Endothelial cell of umbilical vein (primary cell): ENCODE measurements around the gene RNF222. TPM values are rescaled to one million over a fixed set of nuclear protein-coding genes. Genes with fewer than 3 reads are reported as not detected.
A peak's percentile ranks its signal among the peaks of the same experiment; 100 is the strongest.

Source experiments
- BruUV-seq: library from RNA; stranded (reverse); fragments of 400-500 nt; replicated peaks from 2 replicates; lab custom pipeline; 2021; lab: Mats Ljungman, UMichigan
- CTCF ChIA-PET: fragments of 300-600, 350-600 bp; sonication (Branson Sonifier 250); formaldehyde crosslinking; loops from one replicate; lab custom pipeline; 2021; ENCODE audit warnings: antibody characterized with exemption, inconsistent platforms; lab: Charles Lee
- POLR2A ChIA-PET: fragments of 300-600, 350-600 bp; sonication (Branson Sonifier 250); formaldehyde crosslinking; loops from one replicate; lab custom pipeline; 2021; ENCODE audit warnings: antibody characterized with exemption, inconsistent platforms; lab: Charles Lee
- DNase-seq: peaks from one replicate; pipeline ENCODE4 v3.0.0-alpha.2; 2011; ENCODE audit warnings: low read depth, low spot score
- FAIRE-seq: peaks from 2 replicates; lab custom pipeline; 2011; peaks lifted over from hg19 to GRCh38; lab: Jason Lieb, UNC
- H2AFZ ChIP-seq: 2 replicates; pipeline ENCODE4 v1.6.0; 2012; ENCODE audit warnings: low read depth, low read length, control low read depth, inconsistent platforms
- H3K27ac ChIP-seq: 2 replicates; pipeline ENCODE4 v1.5.1; 2011; ENCODE audit warnings: low read depth, mild to moderate bottlenecking, control low read depth, low read length, moderate library complexity; ENCODE audit not compliant: insufficient read depth
- H3K27me3 ChIP-seq, 2 experiments: 2 replicates each; pipeline versions ENCODE4 v1.6.0 to v1.6.1; 2011; ENCODE audit warnings: low read length in 2 of 2, mixed read lengths in 1 of 2; ENCODE audit not compliant: control insufficient read depth in 2 of 2, insufficient read depth in 2 of 2
- H3K36me3 ChIP-seq, 2 experiments: 2 replicates in 1 of 2; 3 replicates in 1 of 2; pipeline ENCODE4 v1.5.1; 2011; ENCODE audit warnings: low read length in 2 of 2, mild to moderate bottlenecking in 1 of 2, moderate library complexity in 1 of 2; ENCODE audit not compliant: control insufficient read depth in 2 of 2, insufficient read depth in 2 of 2; ENCODE audit errors: extremely low read depth in 1 of 2
- H3K4me1 ChIP-seq: 3 replicates; pipeline ENCODE4 v1.5.1; 2011; ENCODE audit warnings: mild to moderate bottlenecking, low read length; ENCODE audit not compliant: control insufficient read depth, insufficient read depth; ENCODE audit errors: extremely low read depth
- H3K4me2 ChIP-seq: 2 replicates; pipeline ENCODE4 v1.6.1; 2011; ENCODE audit warnings: low read length, control low read depth, mixed read lengths; ENCODE audit not compliant: insufficient read depth
- H3K4me3 ChIP-seq, 3 experiments: fragments of 200-600 bp in 1 of 3; sonication (generic), shearing (Covaris generic) in 1 of 3; replicated peaks in 1 of 3; 2 replicates each; pipeline ENCODE4 v1.5.1; 2011 to 2016; ENCODE audit warnings: control low read depth in 3 of 3, low read length in 3 of 3, mild to moderate bottlenecking in 2 of 3, inconsistent platforms in 1 of 3, low read depth in 1 of 3, moderate library complexity in 1 of 3; ENCODE audit not compliant: insufficient read depth in 1 of 3
- H3K79me2 ChIP-seq: 2 replicates; pipeline ENCODE4 v1.6.0; 2012; ENCODE audit warnings: low read length, inconsistent platforms; ENCODE audit not compliant: control insufficient read depth, insufficient read depth
- H3K9ac ChIP-seq: replicated peaks from 2 replicates; pipeline ENCODE3; 2011; ENCODE audit warnings: low read length, control low read depth; ENCODE audit not compliant: insufficient read depth; ENCODE audit errors: extremely low read depth
- H3K9me1 ChIP-seq: replicated peaks from 3 replicates; pipeline ENCODE4 v1.6.0; 2011; ENCODE audit warnings: mild to moderate bottlenecking, low read length; ENCODE audit not compliant: control insufficient read depth, insufficient read depth; ENCODE audit errors: extremely low read depth
- H3K9me3 ChIP-seq: replicated peaks from 2 replicates; pipeline ENCODE4 v1.5.1; 2012; ENCODE audit warnings: low read length, inconsistent platforms; ENCODE audit not compliant: control insufficient read depth, insufficient read depth
- H4K20me1 ChIP-seq: replicated peaks from 2 replicates; pipeline ENCODE3; 2011; ENCODE audit warnings: mild to moderate bottlenecking, low read length; ENCODE audit not compliant: control insufficient read depth, insufficient read depth; ENCODE audit errors: extremely low read depth
- EZH2 ChIP-seq: IDR thresholded peaks from 2 replicates; pipeline ENCODE4 v1.6.1; 2012; ENCODE audit warnings: borderline replicate concordance, low read depth, mild to moderate bottlenecking, moderate library complexity, low read length, inconsistent platforms; ENCODE audit not compliant: severe bottlenecking
- FOS ChIP-seq: IDR thresholded peaks from 2 replicates; pipeline ENCODE4 v1.6.1; 2011; ENCODE audit warnings: mild to moderate bottlenecking, low read length, moderate library complexity, borderline replicate concordance; ENCODE audit not compliant: insufficient read depth
- GATA2 ChIP-seq: IDR thresholded peaks from 2 replicates; pipeline ENCODE4 v1.7.0; 2011; ENCODE audit warnings: low read depth, mild to moderate bottlenecking, moderate library complexity, mixed read lengths, low read length; ENCODE audit not compliant: insufficient read length, insufficient read depth
- JUN ChIP-seq: IDR thresholded peaks from 2 replicates; pipeline ENCODE4 v1.6.1; 2011; ENCODE audit warnings: borderline replicate concordance, low read depth; ENCODE audit not compliant: insufficient read length, insufficient read depth
- MYC ChIP-seq: IDR thresholded peaks from one replicate; pipeline ENCODE4 v1.6.1; 2011; ENCODE audit warnings: mild to moderate bottlenecking, low read depth, low read length
- POLR2A ChIP-seq: IDR thresholded peaks from 2 replicates; pipeline ENCODE4 v1.6.1; 2012; ENCODE audit warnings: low read depth, mild to moderate bottlenecking, control low read depth, low read length
- POLR2AphosphoS5 ChIP-seq: IDR thresholded peaks from 2 replicates; pipeline ENCODE4 v1.6.1; 2012; ENCODE audit warnings: low read depth, mild to moderate bottlenecking, control low read depth, low read length, moderate library complexity; ENCODE audit not compliant: insufficient read depth
- dilution Hi-C: fragments of 300-500 bp; cut with MboI; formaldehyde crosslinking; loops from one replicate; pipeline ENCODE4 v1.15.0; 2019; ENCODE audit warnings: low sequenced_read_pairs; ENCODE audit not compliant: extremely low pct_ligation_motif_present
- intact Hi-C: fragments of 100-400 bp; cut with micrococcal nuclease; formaldehyde crosslinking; loops from one replicate; pipeline ENCODE4 v1.10.0; 2022
- polyA plus RNA-seq, 4 experiments: library from polyadenylated mRNA; depleted of rRNA in 3 of 4; stranded (reverse) in 3 of 4; unstranded in 1 of 4; fragments of >200 nt; gene quantifications; 2 replicates each; pipeline versions ENCODE4 v1.2.1 to v1.2.3, GENCODE V29; 2011 to 2012; ENCODE audit warnings: missing spikeins in 1 of 4
- total RNA-seq: library from RNA; stranded (reverse); gene quantifications from 2 replicates; pipeline ENCODE4 v1.2.3, GENCODE V29; 2021
- TF ChIP-seq, protein P1 (sequence below), 2 donors: IDR thresholded peaks; 1 replicate in 1 of 2; 2 replicates in 1 of 2; pipeline ENCODE4 v1.5.1; 2011; ENCODE audit warnings: low read length in 2 of 2, mild to moderate bottlenecking in 2 of 2, moderate library complexity in 2 of 2, control low read depth in 1 of 2, inconsistent platforms in 1 of 2, low read depth in 1 of 2; ENCODE audit not compliant: insufficient read depth in 1 of 2; ENCODE audit errors: extremely low read depth in 1 of 2
- TF ChIP-seq, protein P2 (sequence below): IDR thresholded peaks from 2 replicates; pipeline ENCODE4 v1.6.1; 2011; ENCODE audit not compliant: insufficient read depth, insufficient read length

Gene RNF222
- total and polyA plus RNA-seq, 2 donors (not counting 3 experiments of a cell fraction or from before 2014, with no cell fraction given), result not detected

DNA sequence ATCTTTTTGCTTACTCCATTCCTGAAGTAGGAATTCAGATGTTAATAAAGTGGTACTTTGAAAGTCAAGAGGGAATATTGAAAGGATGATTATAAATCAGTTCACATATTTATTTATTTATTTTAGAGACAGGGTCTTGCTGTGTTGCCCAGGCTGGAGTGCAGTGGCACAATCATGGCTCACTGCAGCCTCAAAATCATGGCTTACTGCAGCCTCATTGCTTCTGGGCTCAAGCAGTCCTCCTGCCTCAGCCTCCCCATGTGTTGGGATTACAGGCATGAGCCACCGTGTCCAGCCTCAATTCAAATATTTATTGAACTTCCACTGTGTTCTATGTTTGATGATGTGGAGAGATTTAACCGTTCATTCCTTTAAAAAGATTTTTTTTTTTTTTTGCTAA lies 44.7 kb upstream of the RNF222 start:
- Histone ChIP-seq H2AFZ (no peak overlapping the region), H3K79me2 (peaks cover 77% of the 10 kb centered on the region), H3K4me2 (no peak overlapping the region), H4K20me1 (peaks cover 5% of the 10 kb centered on the region), H3K9me1 (no peaks in the 10 kb centered on the region), H3K27ac (no peak overlapping the region), H3K4me1 (peaks cover 46% of the 10 kb centered on the region), H3K27me3 (no peaks in the 10 kb centered on the region), H3K4me3 (no peak overlapping the region), H3K36me3 (peaks cover 2 to 17% of the 10 kb centered on the region in 2 experiments), H3K9ac (no peak overlapping the region), H3K9me3 (no peaks in the 10 kb centered on the region)
- intact Hi-C loops (no loop called here), dilution Hi-C loops (no loop called here)
- POLR2A ChIA-PET, result interaction anchor here (0.6 kb wide), 1 partner anchor 130 kb away, joined by 4 read pairs; no protein-coding TSS in a partner anchor
- no peak for DNase-seq
- CTCF ChIA-PET, result interaction anchor here (1.2 kb wide), 1 partner anchor 32 kb away, joined by 3 read pairs; no protein-coding TSS in a partner anchor
- TF ChIP-seq FOS (no peak), EZH2 (no peak)
- FAIRE-seq, result no peak
- no TSS peak for BruUV-seq

DNA sequence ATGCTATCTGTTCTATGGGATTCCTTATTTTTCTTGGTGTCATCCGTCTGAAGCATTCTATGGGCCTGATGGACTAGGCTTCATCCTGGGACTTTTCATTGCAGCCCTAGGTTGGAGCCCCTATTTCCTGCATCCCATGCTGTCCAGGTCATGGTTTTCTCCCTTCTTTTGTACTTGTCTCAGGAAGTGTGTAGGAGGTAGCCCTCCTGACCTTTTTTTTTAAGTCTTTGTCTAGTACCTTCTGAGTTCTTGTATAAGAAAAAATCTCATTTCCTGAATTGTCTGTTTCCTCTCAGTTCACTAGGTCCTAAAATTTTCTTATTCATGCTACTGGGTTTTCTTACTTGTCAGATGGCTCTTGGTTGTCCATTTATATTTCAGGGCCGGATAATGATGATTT lies 44.1 kb upstream of the RNF222 start:
- H3K4me3 ChIP-seq, result no peak overlapping the region
- no peak overlapping the region for H3K27ac ChIP-seq
- BruUV-seq, result no TSS peak
- no peak overlapping the region for H3K9ac ChIP-seq
- no peaks in the 10 kb centered on the region for H3K9me1 ChIP-seq
- H4K20me1 ChIP-seq, result peaks cover 5% of the 10 kb centered on the region
- FAIRE-seq, result no peak
- peaks cover 83% of the 10 kb centered on the region for H3K79me2 ChIP-seq
- intact Hi-C loops, result no loop called here
- H3K36me3 ChIP-seq, result peaks cover 2 to 14% of the 10 kb centered on the region in 2 experiments
- peak overlapping the region; percentile 23 for H3K4me2 ChIP-seq
- H3K27me3 ChIP-seq, result no peaks in the 10 kb centered on the region
- peak; percentile 24 for DNase-seq
- no peak overlapping the region for H2AFZ ChIP-seq
- dilution Hi-C loops, result no loop called here
- TF ChIP-seq EZH2 (no peak), FOS (no peak), POLR2A (no peak), MYC (no peak), POLR2AphosphoS5 (no peak), JUN (no peak), GATA2 (no peak)
- TF ChIP-seq, protein P1, sequence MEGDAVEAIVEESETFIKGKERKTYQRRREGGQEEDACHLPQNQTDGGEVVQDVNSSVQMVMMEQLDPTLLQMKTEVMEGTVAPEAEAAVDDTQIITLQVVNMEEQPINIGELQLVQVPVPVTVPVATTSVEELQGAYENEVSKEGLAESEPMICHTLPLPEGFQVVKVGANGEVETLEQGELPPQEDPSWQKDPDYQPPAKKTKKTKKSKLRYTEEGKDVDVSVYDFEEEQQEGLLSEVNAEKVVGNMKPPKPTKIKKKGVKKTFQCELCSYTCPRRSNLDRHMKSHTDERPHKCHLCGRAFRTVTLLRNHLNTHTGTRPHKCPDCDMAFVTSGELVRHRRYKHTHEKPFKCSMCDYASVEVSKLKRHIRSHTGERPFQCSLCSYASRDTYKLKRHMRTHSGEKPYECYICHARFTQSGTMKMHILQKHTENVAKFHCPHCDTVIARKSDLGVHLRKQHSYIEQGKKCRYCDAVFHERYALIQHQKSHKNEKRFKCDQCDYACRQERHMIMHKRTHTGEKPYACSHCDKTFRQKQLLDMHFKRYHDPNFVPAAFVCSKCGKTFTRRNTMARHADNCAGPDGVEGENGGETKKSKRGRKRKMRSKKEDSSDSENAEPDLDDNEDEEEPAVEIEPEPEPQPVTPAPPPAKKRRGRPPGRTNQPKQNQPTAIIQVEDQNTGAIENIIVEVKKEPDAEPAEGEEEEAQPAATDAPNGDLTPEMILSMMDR (IDR thresholded peaks at IDR 0.05; ENCODE audit: extremely low read depth in 1 of 2, insufficient read depth in 1 of 2, low read depth in 1 of 2, low read length in 2 of 2), result no peak
- TF ChIP-seq, protein P2, sequence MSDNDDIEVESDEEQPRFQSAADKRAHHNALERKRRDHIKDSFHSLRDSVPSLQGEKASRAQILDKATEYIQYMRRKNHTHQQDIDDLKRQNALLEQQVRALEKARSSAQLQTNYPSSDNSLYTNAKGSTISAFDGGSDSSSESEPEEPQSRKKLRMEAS, result no peak
- peaks cover 44% of the 10 kb centered on the region for H3K4me1 ChIP-seq
- no peaks in the 10 kb centered on the region for H3K9me3 ChIP-seq
- CTCF ChIA-PET, result interaction anchor here (1.2 kb wide), 1 partner anchor 32 kb away, joined by 3 read pairs; no protein-coding TSS in a partner anchor
- POLR2A ChIA-PET, result no interaction called here
